ENCODE measurements around the gene PTGDR2.
A peak's percentile ranks its signal among the peaks of the same experiment; 100 is the strongest.

Gene PTGDR2

GRCh38 chr11:60897496-60897895, 41.7 kb upstream of the PTGDR2 start:
- no peak for DNase-seq (ENCODE audit: low read depth)
- H3K4me3 ChIP-seq (ENCODE audit: control insufficient read depth, low read depth, low read length) = no peak overlapping the region
- no peak for TF ChIP-seq CTCF (conservative IDR thresholded peaks at IDR 0.05; ENCODE audit: control insufficient read depth, insufficient read depth, low read depth, low read length)

- H3K4me3 ChIP-seq (ENCODE audit: control insufficient read depth, low read depth, low read length) = no peak overlapping the region
- TF ChIP-seq CTCF (conservative IDR thresholded peaks at IDR 0.05; ENCODE audit: control insufficient read depth, insufficient read depth, low read depth, low read length) = no peak
- no peak for DNase-seq (ENCODE audit: low read depth)
These were observed 39.9 kb upstream of the PTGDR2 start for GRCh38 chr11:60895687-60896086.

GRCh38 chr11:60891103-60891741, 35.5 kb upstream of the PTGDR2 start:
- no peak overlapping the region for H3K4me3 ChIP-seq (ENCODE audit: control insufficient read depth, low read depth, low read length)
- DNase-seq (ENCODE audit: low read depth) = no peak
- TF ChIP-seq CTCF (conservative IDR thresholded peaks at IDR 0.05; ENCODE audit: control insufficient read depth, insufficient read depth, low read depth, low read length) = no peak

GRCh38 chr11:60890696-60891095, 34.9 kb upstream of the PTGDR2 start:
- H3K4me3 ChIP-seq (ENCODE audit: control insufficient read depth, low read depth, low read length) = no peak overlapping the region
- TF ChIP-seq CTCF (conservative IDR thresholded peaks at IDR 0.05; ENCODE audit: control insufficient read depth, insufficient read depth, low read depth, low read length) = no peak
- DNase-seq (ENCODE audit: low read depth) = no peak

- no peak overlapping the region for H3K4me3 ChIP-seq (ENCODE audit: control insufficient read depth, low read depth, low read length)
- no peak for DNase-seq (ENCODE audit: low read depth)
- TF ChIP-seq CTCF (conservative IDR thresholded peaks at IDR 0.05; ENCODE audit: control insufficient read depth, insufficient read depth, low read depth, low read length) = no peak
These were observed 34.1 kb upstream of the PTGDR2 start for GRCh38 chr11:60889869-60890311.

GRCh38 chr11:60887556-60887955, 31.8 kb upstream of the PTGDR2 start:
- no peak overlapping the region for H3K4me3 ChIP-seq (ENCODE audit: control insufficient read depth, low read depth, low read length)
- peak; percentile 85 for TF ChIP-seq CTCF (conservative IDR thresholded peaks at IDR 0.05; ENCODE audit: control insufficient read depth, insufficient read depth, low read depth, low read length)
- peak; percentile 69 for DNase-seq (ENCODE audit: low read depth)
